Inflammatory macrophage treated with lipopolysaccharide for 1 hour (primary cell): ENCODE measurements around the gene TEX14.

Experiments
- DNase-seq, 2 donors: peaks; one replicate each; pipeline ENCODE4 v3.0.0-alpha.2; 2020 to 2022

The TEX14 gene

GRCh38 chr17:58641887-58642311, 49.9 kb downstream of the TEX14 start:
- no peak for DNase-seq

- no peak for DNase-seq
Observed at GRCh38 chr17:58640202-58640601, 51.6 kb downstream of the TEX14 start.

- DNase-seq, result no peak
Observed at GRCh38 chr17:58639681-58640080, 52.2 kb downstream of the TEX14 start.

- DNase-seq, result no peak
Observed at GRCh38 chr17:58637011-58637570, 54.8 kb downstream of the TEX14 start.

- DNase-seq, result no peak
Observed at GRCh38 chr17:58632324-58633314, 59.2 kb downstream of the TEX14 start.

- DNase-seq, result peak; percentile 97 to 100
Observed at GRCh38 chr17:58631523-58632323, 60.1 kb downstream of the TEX14 start.

- DNase-seq, result no peak
Observed at GRCh38 chr17:58630883-58631522, 60.8 kb downstream of the TEX14 start.

GRCh38 chr17:58626905-58627304, 64.9 kb downstream of the TEX14 start:
- peak; percentile 45 to 61 for DNase-seq

GRCh38 chr17:58624751-58625150, 67.1 kb downstream of the TEX14 start:
- no peak for DNase-seq

- no peak for DNase-seq
Observed at GRCh38 chr17:58621174-58621573, 70.7 kb downstream of the TEX14 start.

GRCh38 chr17:58618336-58618735, 73.5 kb downstream of the TEX14 start:
- no peak for DNase-seq

- no peak for DNase-seq
Observed at GRCh38 chr17:58617563-58617962, 74.3 kb downstream of the TEX14 start.

GRCh38 chr17:58615768-58616659, 75.8 kb downstream of the TEX14 start:
- DNase-seq, result peak; percentile 46 to 77

GRCh38 chr17:58614859-58615459, 76.9 kb downstream of the TEX14 start:
- DNase-seq, result peak; percentile 22 to 39

GRCh38 chr17:58611331-58611730, 80.5 kb downstream of the TEX14 start:
- no peak for DNase-seq

GRCh38 chr17:58606934-58607333, 84.9 kb downstream of the TEX14 start:
- no peak for DNase-seq

- no peak for DNase-seq
Observed at GRCh38 chr17:58605986-58606385, 85.9 kb downstream of the TEX14 start.

- peak; percentile 39 to 67 for DNase-seq
Observed at GRCh38 chr17:58605470-58605869, 86.4 kb downstream of the TEX14 start.

GRCh38 chr17:58601976-58602375, 89.9 kb downstream of the TEX14 start:
- DNase-seq, result no peak

GRCh38 chr17:58597371-58597770, 94.5 kb downstream of the TEX14 start:
- no peak for DNase-seq

- DNase-seq, result no peak
Observed at GRCh38 chr17:58595194-58595792, 96.6 kb downstream of the TEX14 start.
